NCI-H226 (cell line): Measurements from ENCODE around the gene RASSF4.

Experiments used
- DNase-seq: peaks from one replicate; pipeline ENCODE4 v3.0.0-alpha.2; 2015

The RASSF4 gene

DNA sequence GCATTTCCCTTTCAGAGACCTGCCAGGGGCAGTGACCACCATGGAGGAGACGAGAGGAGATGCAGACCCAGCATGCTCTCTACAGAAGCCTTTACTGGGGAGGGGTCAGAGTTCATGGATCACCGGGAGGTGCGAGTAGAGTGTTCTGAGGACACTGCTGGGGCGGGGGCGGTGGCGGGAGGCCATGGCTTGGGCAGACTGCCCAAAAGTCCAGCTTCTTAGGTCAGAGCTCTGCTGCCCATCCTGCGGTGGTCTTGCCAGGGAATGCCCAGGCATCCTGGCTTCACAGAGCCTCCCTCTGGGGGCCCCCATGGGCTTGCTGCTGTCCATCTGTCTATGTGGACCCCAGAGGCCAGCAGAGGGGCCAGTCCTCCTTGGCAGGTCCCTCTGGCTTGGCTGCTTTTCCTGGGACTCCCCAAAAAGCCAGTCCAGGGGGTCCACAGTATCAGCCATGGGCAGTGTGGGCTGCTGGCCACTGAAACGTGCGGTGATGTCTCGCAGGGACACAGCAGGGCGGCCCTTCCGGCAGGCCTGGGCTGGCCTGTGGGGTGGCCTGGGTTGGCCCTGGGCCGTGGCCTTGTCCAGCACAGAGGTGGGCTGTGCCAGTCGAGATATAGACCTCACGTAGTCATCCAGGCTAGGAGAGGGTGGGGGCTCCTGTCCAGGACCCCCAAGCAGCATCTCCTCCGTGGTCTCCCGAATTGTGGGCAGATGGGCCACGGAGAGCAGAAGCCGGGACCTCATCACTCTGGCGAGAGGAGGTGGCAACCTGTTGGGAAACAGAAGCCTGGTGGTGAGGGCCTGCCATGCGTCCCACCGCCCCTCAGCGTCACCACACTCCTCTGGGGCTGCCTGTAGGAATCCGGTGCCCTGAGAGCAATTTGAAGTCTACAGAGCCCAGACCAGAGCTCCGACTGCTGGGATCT lies 17.9 kb downstream of the RASSF4 start:
- no peak for DNase-seq

GRCh38 chr10:44978213-44978569 lies 18.6 kb downstream of the RASSF4 start:
- no peak for DNase-seq

GRCh38 chr10:44978570-44979280 lies 19.1 kb downstream of the RASSF4 start, which contains the start of gene DEPP1:
DEPP1 (minus strand) TSS chr10:44978809; CDS start chr10:44978030, 779 bp downstream.
- DNase-seq: peak; percentile 85

GRCh38 chr10:44979281-44980191 lies 19.9 kb downstream of the RASSF4 start:
- no peak for DNase-seq

GRCh38 chr10:44980309-44981171 lies 20.9 kb downstream of the RASSF4 start:
- DNase-seq: no peak

DNA sequence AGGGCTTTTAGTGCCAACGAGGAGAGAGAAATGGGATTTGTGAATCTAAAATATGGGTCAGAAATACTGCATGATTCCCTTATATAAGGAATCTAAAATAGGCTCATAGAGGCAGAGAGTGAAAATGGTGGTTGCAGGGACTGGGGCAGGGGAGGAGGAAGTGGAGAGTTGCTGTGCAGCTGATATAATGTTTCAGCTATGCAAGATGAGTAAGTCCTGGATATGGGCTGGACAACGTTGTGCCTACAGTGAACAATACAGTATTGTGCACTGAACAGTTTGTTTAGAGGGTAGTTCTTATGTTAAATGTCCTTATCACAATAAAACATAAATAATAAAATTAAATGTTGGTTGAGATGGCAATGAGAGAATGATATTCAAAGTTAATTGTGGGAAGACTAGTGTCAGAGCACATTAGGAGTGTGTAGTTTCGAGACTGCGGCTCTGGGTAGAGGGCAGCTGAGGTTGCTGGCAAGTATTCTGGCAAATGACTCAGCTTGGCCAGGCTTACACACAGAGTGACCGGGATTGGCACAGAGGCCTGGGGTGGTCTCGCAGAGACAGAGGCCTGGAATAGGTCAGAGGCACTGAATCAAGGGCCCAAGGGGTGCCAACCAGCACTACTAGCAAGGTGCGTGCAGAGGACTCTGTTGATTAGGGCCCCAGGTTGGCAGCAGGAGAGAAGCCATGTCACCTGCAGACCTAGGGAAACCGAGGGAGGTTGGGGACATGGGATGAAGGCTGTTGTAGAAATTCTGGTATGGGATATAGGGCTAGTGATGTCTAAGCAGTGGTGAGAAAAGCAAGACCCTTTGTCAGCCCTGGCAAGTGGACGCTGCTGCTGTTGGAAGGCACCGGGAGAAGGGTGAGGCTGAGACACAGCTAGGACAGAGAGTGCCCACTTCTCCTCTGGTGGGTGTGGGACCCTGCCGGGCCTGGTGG lies 21.8 kb downstream of the RASSF4 start:
- peak; percentile 84 for DNase-seq

DNA sequence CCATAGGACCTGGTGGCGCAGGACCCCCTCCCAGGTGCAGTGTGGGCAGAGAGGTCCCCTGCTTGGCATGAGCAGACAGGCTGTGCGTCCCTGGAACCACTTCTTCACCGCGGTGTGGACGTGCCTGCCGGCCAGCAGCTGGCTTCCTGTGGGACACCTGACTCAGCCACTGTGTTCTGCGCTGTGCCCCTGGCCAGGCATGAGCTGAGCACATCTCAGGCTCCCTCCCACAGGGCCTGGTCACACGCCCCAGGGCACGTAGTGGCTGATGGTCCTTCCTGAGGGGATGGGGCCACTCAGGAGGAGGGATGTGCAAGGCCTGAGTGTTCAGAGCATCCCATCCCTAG lies 22.5 kb downstream of the RASSF4 start:
- DNase-seq: no peak

DNA sequence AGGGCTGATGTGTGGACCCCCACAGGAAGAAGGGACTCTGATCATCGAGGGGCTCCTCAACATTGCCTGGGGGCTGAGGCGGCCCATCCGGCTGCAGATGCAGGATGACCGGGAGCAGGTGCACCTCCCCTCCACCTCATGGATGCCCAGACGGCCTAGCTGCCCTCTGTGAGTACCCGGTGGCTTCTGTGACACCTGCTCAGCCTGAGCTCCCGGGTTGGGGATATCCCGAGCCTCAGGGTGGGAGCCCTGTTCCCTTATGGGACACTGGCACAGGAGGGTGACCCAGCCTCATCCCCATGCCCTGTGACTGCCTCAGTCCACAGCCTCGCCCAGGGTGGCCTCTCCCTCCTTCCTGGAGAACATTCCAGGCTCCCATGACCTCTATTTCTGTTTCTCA lies 22.9 kb downstream of the RASSF4 start:
- DNase-seq: no peak

- no peak for DNase-seq
Observed at GRCh38 chr10:44983066-44983894, 23.7 kb downstream of the RASSF4 start.

- DNase-seq: no peak
Observed at GRCh38 chr10:44983895-44984278, 24.3 kb downstream of the RASSF4 start.

DNA sequence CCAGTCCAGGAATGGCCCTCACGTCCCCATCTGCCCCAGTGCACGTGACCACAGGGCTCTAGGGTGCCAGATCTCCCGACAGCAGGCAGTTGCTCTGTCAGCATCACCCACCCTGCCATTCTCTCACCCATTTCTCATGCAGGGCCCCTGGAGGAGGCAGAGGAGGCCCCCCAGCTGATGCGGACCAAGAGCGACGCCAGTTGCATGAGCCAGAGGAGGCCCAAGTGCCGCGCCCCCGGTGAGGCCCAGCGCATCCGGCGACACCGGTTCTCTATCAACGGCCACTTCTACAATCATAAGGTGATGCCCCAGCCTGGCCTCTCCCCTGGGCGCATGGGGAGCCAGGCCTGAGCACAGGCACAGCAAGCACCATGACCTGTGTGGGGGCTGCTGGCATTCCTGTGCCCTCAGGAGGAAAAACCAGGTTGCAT lies 25.1 kb downstream of the RASSF4 start:
- no peak for DNase-seq

- no peak for DNase-seq
Observed at GRCh38 chr10:44985175-44985681, 25.6 kb downstream of the RASSF4 start.

- DNase-seq: no peak
Observed at GRCh38 chr10:44986179-44986578, 26.6 kb downstream of the RASSF4 start.

GRCh38 chr10:44986670-44987069 lies 27.1 kb downstream of the RASSF4 start:
- DNase-seq: peak; percentile 33

GRCh38 chr10:44988957-44989585 lies 29.5 kb downstream of the RASSF4 start:
- DNase-seq: no peak

DNA sequence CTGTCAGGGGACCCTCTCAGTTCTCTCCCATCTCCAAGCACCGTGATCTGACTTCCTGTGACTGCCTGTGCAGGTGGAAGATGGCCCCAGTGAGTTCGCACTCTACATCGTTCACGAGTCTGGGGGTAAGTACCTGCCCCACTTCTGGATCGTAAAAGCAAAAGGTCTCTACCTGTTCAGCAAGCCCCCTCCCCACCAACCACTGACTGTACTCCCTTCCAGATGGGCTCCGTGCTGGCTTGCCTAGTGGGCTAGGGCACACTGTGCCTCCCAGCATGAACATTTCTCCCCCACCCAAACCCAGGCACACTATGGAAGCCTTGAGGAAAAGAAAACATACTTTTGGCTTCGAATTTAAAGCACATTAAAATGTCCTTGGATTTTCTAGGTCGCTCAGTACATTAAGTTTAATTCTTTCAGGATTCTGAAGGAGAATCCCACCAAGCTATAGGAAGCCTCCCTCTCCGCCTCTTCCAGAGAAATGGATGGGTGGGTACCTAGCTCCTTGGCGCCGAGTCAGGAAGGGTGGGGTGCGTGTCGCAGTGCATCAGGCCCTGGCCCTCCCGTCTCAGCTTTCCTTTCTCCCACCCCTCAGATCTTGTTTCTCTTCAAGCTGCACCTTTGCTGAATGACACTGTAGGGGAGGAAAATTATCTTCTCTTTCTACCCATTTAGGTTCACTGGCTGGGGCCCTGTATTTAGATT lies 30.1 kb downstream of the RASSF4 start:
- no peak for DNase-seq

DNA sequence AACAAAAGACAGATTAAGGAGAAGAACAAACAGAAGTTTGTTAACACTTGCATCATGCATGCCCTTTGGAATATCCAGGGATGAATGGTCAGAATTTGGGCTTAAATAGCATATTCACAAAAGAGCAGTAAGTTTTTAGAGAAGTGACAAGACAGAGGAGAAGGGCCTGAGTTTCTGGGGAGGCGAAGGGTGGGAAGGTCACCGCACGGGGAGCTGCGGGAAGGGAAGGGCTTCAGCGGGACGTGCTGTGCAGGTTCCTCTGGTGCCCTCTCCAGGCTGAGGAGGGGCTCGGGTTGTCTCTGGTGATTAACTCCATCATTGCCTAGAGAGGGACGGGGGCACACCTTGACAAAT lies 30.7 kb downstream of the RASSF4 start:
- DNase-seq: no peak

DNA sequence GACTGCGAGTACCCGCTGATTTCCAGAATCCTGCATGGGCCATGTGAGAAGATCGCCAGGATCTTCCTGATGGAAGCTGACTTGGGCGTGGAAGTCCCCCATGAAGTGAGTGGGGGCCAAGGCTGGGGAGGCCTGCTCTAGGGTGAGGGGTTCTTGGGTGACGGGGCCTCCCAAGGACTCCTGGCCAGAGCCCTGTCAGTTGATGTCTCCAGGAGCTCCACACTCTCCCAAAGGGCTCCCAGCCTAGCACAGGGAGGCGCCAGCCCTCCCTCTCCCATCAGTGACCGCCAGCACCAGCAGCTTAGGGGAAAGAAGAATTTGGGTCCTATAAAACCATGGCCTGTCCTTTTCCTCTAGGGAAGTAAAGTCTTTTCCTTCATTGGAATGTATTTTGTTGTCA lies 31.4 kb downstream of the RASSF4 start:
- DNase-seq: no peak

GRCh38 chr10:44991571-44991970 lies 32.0 kb downstream of the RASSF4 start:
- no peak for DNase-seq
